Gastroesophageal sphincter (tissue), 3 donors: ENCODE data around the gene CPA5.
A peak's percentile ranks its signal among the peaks of the same experiment; 100 is the strongest.

ENCODE experiments used
- EP300 ChIP-seq: sonication (generic); formaldehyde crosslinking; IDR thresholded peaks from one replicate; pipeline ENCODE4 v1.6.1; 2017; ENCODE audit warnings: antibody characterized with exemption, mild to moderate bottlenecking
- POLR2A ChIP-seq, 2 donors: fragments of 450-650 bp; IDR thresholded peaks; one replicate each; pipeline ENCODE4 v1.6.1; 2017; ENCODE audit warnings: antibody characterized with exemption in 2 of 2, mild to moderate bottlenecking in 2 of 2, moderate library complexity in 1 of 2
- POLR2AphosphoS5 ChIP-seq: sonication (generic); formaldehyde crosslinking; IDR thresholded peaks from one replicate; pipeline ENCODE4 v1.6.1; 2017; ENCODE audit warnings: antibody characterized with exemption
- TF ChIP-seq, protein P1 (sequence below), 4 experiments: fragments of 200-600 bp in 2 of 4; fragments of 450-650 bp in 2 of 4; sonication (generic) in 1 of 4; IDR thresholded peaks; one replicate each; pipeline ENCODE4 v1.5.1; 2017 to 2019; ENCODE audit warnings: antibody characterized with exemption in 4 of 4, mild to moderate bottlenecking in 2 of 4, moderate library complexity in 2 of 4

DNA sequence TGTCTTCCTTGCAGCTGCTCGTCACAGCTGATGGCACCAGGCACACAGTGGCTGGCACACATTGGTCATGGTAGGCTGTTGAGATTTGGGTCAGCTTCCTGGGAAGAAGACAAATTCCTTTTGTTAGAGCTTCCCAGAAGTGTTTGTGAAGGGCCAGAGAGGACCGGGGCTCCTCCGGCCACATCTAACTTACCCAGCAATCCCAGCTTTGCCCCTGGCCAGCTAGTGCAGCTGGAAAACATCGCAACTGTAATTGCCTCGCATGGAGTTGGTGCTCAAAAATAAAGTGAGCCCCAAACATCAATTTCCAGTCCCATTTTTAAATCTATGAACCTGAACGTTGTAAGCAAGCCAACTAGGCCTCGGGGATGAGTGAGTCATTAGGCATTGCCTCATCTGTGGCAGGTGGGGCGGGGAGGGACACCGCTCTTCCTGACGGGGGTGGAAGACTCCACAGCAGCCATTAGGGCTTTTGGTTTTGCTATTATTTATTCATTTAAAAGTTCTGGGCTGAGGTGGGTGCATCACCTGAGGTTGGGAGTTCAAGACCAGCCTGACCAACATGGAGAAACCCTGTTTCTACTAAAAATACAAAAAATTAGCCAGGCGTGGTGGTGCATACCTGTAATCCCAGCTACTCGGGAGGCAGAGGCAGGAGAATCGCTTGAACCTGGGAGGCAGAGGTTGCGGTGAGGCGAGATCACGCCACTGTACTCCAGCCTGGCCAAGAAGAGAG is 12.4 kb downstream of the CPA5 start:
- TF ChIP-seq, protein P1, sequence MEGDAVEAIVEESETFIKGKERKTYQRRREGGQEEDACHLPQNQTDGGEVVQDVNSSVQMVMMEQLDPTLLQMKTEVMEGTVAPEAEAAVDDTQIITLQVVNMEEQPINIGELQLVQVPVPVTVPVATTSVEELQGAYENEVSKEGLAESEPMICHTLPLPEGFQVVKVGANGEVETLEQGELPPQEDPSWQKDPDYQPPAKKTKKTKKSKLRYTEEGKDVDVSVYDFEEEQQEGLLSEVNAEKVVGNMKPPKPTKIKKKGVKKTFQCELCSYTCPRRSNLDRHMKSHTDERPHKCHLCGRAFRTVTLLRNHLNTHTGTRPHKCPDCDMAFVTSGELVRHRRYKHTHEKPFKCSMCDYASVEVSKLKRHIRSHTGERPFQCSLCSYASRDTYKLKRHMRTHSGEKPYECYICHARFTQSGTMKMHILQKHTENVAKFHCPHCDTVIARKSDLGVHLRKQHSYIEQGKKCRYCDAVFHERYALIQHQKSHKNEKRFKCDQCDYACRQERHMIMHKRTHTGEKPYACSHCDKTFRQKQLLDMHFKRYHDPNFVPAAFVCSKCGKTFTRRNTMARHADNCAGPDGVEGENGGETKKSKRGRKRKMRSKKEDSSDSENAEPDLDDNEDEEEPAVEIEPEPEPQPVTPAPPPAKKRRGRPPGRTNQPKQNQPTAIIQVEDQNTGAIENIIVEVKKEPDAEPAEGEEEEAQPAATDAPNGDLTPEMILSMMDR (IDR thresholded peaks at IDR 0.05): no peak
- TF ChIP-seq POLR2AphosphoS5 (peak; percentile 85), POLR2A (IDR thresholded peaks at IDR 0.05) (no peak), EP300 (no peak)
